K562 (cell line): ENCODE measurements around the gene CSAD. TPM values are rescaled to one million over a fixed set of nuclear protein-coding genes. Genes with fewer than 3 reads are reported as not detected.

Source experiments
- CBX3 ChIP-seq, 2 experiments: IDR thresholded peaks; 1 replicate in 1 of 2; 2 replicates in 1 of 2; pipeline ENCODE4 v1.6.1; 2012; ENCODE audit warnings: inconsistent platforms in 2 of 2, low read length in 2 of 2, borderline replicate concordance in 1 of 2, control low read depth in 1 of 2
- HDAC8 ChIP-seq: fragments of 450-650 bp; IDR thresholded peaks from 2 replicates; pipeline ENCODE4 v1.6.1; 2016; ENCODE audit warnings: mild to moderate bottlenecking, missing genetic modification characterization, moderate library complexity, missing compliant biosample characterization
- PHF8 ChIP-seq: fragments of 200-600 bp; sonication (generic); IDR thresholded peaks from 2 replicates; pipeline ENCODE4 v1.6.1; 2012; ENCODE audit warnings: mixed run types, mild to moderate bottlenecking, inconsistent platforms, low read length, moderate library complexity, borderline replicate concordance
- STAT6 ChIP-seq: sonication (generic); formaldehyde crosslinking; IDR thresholded peaks from 2 replicates; pipeline ENCODE4 v1.8.1; 2023; ENCODE audit warnings: mild to moderate bottlenecking, missing genetic modification reagents
- XRCC5 ChIP-seq: fragments of 200-400 bp; formaldehyde crosslinking; IDR thresholded peaks from 2 replicates; pipeline ENCODE4 v1.6.1; 2017; ENCODE audit warnings: low read depth, mild to moderate bottlenecking, low read length
- ZNF24 ChIP-seq: fragments of 450-650 bp; IDR thresholded peaks from 2 replicates; pipeline ENCODE4 v1.6.1; 2016
- polyA plus RNA-seq, 8 experiments: library from polyadenylated mRNA; depleted of rRNA in 4 of 8; stranded (reverse) in 5 of 8; unstranded in 3 of 8; fragments of >200 nt; fragmentation: Nextera tagmentation in 2 of 8; fragmentation: Illumina TruSeq in 1 of 8; extraction: Ambion mirVana in 2 of 8; extraction: Trizol in 1 of 8; gene quantifications; 2 replicates each; pipeline versions ENCODE4 v1.2.1 to v1.2.3, GENCODE V29; 2011 to 2014; ENCODE audit warnings: inconsistent platforms in 1 of 8, missing spikeins in 1 of 8
- total RNA-seq, 7 experiments: library from RNA; depleted of rRNA in 6 of 7; stranded (reverse); fragments of >200 nt in 6 of 7; fragmentation: Illumina TruSeq in 2 of 7; extraction: Trizol in 2 of 7; gene quantifications; 2 replicates each; pipeline versions ENCODE4 v1.2.1 to v1.2.3, GENCODE V29; 2011 to 2021; ENCODE audit warnings: low replicate concordance in 1 of 7
- TF ChIP-seq, protein P1 (sequence below), 2 experiments: fragments of 450-650 bp in 1 of 2; sonication (generic) in 1 of 2; formaldehyde crosslinking in 1 of 2; IDR thresholded peaks; 2 replicates each; pipeline versions ENCODE4 v1.7.1 to v1.9.0; 2016 to 2022; ENCODE audit warnings: inconsistent platforms in 1 of 2, mild to moderate bottlenecking in 1 of 2, missing genetic modification reagents in 1 of 2
- TF ChIP-seq, protein P2 (sequence below), 2 experiments: fragments of 150-350 bp in 1 of 2; IDR thresholded peaks; 2 replicates each; pipeline ENCODE4 v1.6.1; 2012 to 2016; ENCODE audit warnings: low read depth in 2 of 2, low read length in 2 of 2, mild to moderate bottlenecking in 1 of 2, moderate library complexity in 1 of 2

Gene CSAD
- total and polyA plus RNA-seq, 9 of the 15 experiments (the other 6 are each of a cell fraction or from before 2014, with no cell fraction given), result 1.8 to 19.6 (median 8.1) TPM

DNA sequence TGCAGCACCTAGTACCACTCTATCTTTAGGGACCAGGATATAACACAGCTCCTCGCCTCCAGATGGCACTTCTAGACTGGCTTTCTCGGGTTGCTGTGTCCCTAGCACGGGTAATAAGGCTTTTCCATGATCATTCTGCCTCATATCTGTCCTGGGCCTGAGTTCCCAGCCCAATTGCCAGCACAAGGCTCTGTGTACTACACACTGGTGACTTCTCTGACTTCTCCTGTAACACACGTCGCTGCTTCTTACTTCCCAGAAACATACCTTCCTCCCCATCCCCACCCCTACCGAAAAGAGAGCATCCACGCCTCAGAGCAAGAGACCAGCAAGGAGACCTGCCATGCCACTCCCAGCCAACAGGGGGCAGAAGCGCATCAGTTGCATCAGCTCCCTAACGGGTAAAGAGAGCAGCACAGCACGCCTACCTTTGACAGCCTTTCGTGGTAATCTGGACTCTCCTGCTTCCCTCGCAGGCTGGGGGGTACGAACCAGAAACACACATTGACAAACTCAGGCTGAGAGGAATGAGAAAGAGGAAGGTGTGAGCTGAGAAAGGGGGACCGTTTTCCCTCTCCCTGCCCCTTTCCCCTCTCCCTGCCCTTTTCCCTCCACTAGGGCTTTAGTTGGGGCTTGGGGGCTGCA is 21.4 kb downstream of the CSAD start (continued):
- TF ChIP-seq, protein P1, sequence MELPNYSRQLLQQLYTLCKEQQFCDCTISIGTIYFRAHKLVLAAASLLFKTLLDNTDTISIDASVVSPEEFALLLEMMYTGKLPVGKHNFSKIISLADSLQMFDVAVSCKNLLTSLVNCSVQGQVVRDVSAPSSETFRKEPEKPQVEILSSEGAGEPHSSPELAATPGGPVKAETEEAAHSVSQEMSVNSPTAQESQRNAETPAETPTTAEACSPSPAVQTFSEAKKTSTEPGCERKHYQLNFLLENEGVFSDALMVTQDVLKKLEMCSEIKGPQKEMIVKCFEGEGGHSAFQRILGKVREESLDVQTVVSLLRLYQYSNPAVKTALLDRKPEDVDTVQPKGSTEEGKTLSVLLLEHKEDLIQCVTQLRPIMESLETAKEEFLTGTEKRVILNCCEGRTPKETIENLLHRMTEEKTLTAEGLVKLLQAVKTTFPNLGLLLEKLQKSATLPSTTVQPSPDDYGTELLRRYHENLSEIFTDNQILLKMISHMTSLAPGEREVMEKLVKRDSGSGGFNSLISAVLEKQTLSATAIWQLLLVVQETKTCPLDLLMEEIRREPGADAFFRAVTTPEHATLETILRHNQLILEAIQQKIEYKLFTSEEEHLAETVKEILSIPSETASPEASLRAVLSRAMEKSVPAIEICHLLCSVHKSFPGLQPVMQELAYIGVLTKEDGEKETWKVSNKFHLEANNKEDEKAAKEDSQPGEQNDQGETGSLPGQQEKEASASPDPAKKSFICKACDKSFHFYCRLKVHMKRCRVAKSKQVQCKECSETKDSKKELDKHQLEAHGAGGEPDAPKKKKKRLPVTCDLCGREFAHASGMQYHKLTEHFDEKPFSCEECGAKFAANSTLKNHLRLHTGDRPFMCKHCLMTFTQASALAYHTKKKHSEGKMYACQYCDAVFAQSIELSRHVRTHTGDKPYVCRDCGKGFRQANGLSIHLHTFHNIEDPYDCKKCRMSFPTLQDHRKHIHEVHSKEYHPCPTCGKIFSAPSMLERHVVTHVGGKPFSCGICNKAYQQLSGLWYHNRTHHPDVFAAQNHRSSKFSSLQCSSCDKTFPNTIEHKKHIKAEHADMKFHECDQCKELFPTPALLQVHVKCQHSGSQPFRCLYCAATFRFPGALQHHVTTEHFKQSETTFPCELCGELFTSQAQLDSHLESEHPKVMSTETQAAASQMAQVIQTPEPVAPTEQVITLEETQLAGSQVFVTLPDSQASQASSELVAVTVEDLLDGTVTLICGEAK (IDR thresholded peaks at IDR 0.05), result 0 out of 2 replicates have a peak, but pooled peaks have one; percentile 36
- TF ChIP-seq, protein P1 (CRISPR knock-in tag; IDR thresholded peaks at IDR 0.05), result no peak
- peak in 1 of 2 experiments; percentile 78; a peak in 2 of 3 replicates for TF ChIP-seq CBX3 (IDR thresholded peaks at IDR 0.05; ENCODE audit: borderline replicate concordance in 1 of 2, low read length in 2 of 2)
- TF ChIP-seq, protein P2, sequence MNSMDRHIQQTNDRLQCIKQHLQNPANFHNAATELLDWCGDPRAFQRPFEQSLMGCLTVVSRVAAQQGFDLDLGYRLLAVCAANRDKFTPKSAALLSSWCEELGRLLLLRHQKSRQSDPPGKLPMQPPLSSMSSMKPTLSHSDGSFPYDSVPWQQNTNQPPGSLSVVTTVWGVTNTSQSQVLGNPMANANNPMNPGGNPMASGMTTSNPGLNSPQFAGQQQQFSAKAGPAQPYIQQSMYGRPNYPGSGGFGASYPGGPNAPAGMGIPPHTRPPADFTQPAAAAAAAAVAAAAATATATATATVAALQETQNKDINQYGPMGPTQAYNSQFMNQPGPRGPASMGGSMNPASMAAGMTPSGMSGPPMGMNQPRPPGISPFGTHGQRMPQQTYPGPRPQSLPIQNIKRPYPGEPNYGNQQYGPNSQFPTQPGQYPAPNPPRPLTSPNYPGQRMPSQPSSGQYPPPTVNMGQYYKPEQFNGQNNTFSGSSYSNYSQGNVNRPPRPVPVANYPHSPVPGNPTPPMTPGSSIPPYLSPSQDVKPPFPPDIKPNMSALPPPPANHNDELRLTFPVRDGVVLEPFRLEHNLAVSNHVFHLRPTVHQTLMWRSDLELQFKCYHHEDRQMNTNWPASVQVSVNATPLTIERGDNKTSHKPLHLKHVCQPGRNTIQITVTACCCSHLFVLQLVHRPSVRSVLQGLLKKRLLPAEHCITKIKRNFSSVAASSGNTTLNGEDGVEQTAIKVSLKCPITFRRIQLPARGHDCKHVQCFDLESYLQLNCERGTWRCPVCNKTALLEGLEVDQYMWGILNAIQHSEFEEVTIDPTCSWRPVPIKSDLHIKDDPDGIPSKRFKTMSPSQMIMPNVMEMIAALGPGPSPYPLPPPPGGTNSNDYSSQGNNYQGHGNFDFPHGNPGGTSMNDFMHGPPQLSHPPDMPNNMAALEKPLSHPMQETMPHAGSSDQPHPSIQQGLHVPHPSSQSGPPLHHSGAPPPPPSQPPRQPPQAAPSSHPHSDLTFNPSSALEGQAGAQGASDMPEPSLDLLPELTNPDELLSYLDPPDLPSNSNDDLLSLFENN (IDR thresholded peaks at IDR 0.05; ENCODE audit: low read depth in 2 of 2, low read length in 2 of 2), result peak in 1 of 2 experiments; percentile 41; a peak in 1 of 4 replicates
- TF ChIP-seq XRCC5, result peak; percentile 94; the same call in 1 of the 2 replicates
- peak; percentile 76; the same call in 1 of the 2 replicates for TF ChIP-seq ZNF24
- TF ChIP-seq HDAC8, result no peak
- TF ChIP-seq STAT6 (CRISPR knock-in tag), result peak; percentile 58; the same call in 1 of the 2 replicates
- peak; percentile 32; the same call in 1 of the 2 replicates for TF ChIP-seq PHF8
